ENCODE results near the gene SKP2.

GRCh38 chr5:36153298-36153677 lies 1.4 kb downstream of the SKP2 start:
- TF ChIP-seq CTCF (IDR thresholded peaks at IDR 0.05 in 4 of 5, conservative IDR thresholded peaks at IDR 0.05 in 1 of 5) (no peak), POLR2A (IDR thresholded peaks at IDR 0.05) (no peak)

Data from gastrocnemius medialis (tissue), 4 donors.